ENCODE data around the gene ISCA1. TPM values are rescaled to one million over a fixed set of nuclear protein-coding genes. Genes with fewer than 3 reads are reported as not detected.
A peak's percentile ranks its signal among the peaks of the same experiment; 100 is the strongest.

ISCA1 gene
- total RNA-seq (2022) (12.5 TPM in 2 replicates), Bru-seq, nascent RNA (percentile 69 among the genes with signal in this experiment), BruChase-seq, experiment 1, labeled RNA remaining after a 6-hour chase (percentile 73 among the genes with signal in this experiment), BruChase-seq, experiment 2, labeled RNA remaining after a 2-hour chase (percentile 69 among the genes with signal in this experiment)
- long read RNA-seq, transcript ISCA1-203 (4 exons, 1,958 nt) = major isoform, 24 of 30 reads
- long read RNA-seq, partial matches to known transcripts = 0 of 30 reads
- long read RNA-seq, other reads (novel, unspliced or antisense) = 4 of 30 reads

GRCh38 chr9:86282077-86282978 lies at the start of gene ISCA1:
TSS of gene ISCA1 (minus strand) at chr9:86282538. CDS start at chr9:86282458, 80 bp downstream.
- Mint-ChIP-seq H3K27me3 (ENCODE audit: unreplicated experiment) (no peaks in the 10 kb centered on the region), H3K4me3 (ENCODE audit: low read depth, unreplicated experiment) (peak within 1 kb of the TSS; percentile 69), H3K9me3 (ENCODE audit: low read depth, unreplicated experiment) (no peaks in the 10 kb centered on the region), H3K4me1 (ENCODE audit: low read depth, unreplicated experiment) (peaks cover 19% of the 10 kb centered on the region), H3K36me3 (ENCODE audit: insufficient read depth, unreplicated experiment) (peaks cover 23% of the 10 kb centered on the region), H3K27ac (ENCODE audit: unreplicated experiment) (peak within 1 kb of the TSS; percentile 40)
- no peak for TF ChIP-seq CTCF (IDR thresholded peaks at IDR 0.05; ENCODE audit: unreplicated experiment)
- peak; percentile 93 for DNase-seq
- CTCF ChIA-PET = interaction anchor here (0.5 to 0.8 kb wide), 3 partner anchors 10 to 1196 kb away, joined by 3 to 5 read pairs (median 3); no protein-coding TSS in a partner anchor
- no TSS peak for BruUV-seq (replicated peaks)
- intact Hi-C loops (cut with micrococcal nuclease; ENCODE audit: unreplicated experiment) = no loop called here

DNA sequence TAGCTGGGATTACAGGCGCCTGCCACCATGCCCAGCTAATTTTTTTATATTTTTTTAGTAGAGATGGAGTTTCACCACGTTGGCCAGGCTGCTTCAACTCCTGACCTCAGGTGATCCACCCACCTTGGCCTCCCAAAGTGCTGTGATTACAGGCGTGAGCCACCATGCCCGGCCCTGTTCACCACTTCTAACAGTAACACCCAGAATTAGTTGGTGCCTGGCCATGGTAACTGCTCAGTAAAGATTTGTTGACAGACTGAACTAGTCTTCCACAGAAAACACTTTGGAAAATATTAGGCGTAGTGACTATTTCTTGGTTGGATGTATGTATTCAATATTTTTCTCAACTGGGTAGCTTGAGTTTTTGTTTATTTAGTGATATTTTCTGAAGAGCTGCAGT lies 47.8 kb upstream of the ISCA1 start:
- BruUV-seq (replicated peaks) = no TSS peak
- no peak overlapping the region for H3K27ac Mint-ChIP-seq (ENCODE audit: unreplicated experiment)
- no peak for DNase-seq
- no peak for TF ChIP-seq CTCF (IDR thresholded peaks at IDR 0.05; ENCODE audit: unreplicated experiment)
- CTCF ChIA-PET = no interaction called here
- intact Hi-C loops (cut with micrococcal nuclease; ENCODE audit: unreplicated experiment) = no loop called here
- no peaks in the 10 kb centered on the region for H3K27me3 Mint-ChIP-seq (ENCODE audit: unreplicated experiment)
- H3K4me1 Mint-ChIP-seq (ENCODE audit: low read depth, unreplicated experiment) = no peaks in the 10 kb centered on the region
- H3K4me3 Mint-ChIP-seq (ENCODE audit: low read depth, unreplicated experiment) = no peak overlapping the region
- no peaks in the 10 kb centered on the region for H3K9me3 Mint-ChIP-seq (ENCODE audit: low read depth, unreplicated experiment)
- H3K36me3 Mint-ChIP-seq (ENCODE audit: insufficient read depth, unreplicated experiment) = peaks cover 5% of the 10 kb centered on the region

GRCh38 chr9:86329649-86330048 lies 47.3 kb upstream of the ISCA1 start:
- Mint-ChIP-seq H3K4me1 (ENCODE audit: low read depth, unreplicated experiment) (no peaks in the 10 kb centered on the region), H3K9me3 (ENCODE audit: low read depth, unreplicated experiment) (no peaks in the 10 kb centered on the region), H3K27ac (ENCODE audit: unreplicated experiment) (no peak overlapping the region), H3K4me3 (ENCODE audit: low read depth, unreplicated experiment) (no peak overlapping the region), H3K27me3 (ENCODE audit: unreplicated experiment) (no peaks in the 10 kb centered on the region), H3K36me3 (ENCODE audit: insufficient read depth, unreplicated experiment) (peaks cover 5% of the 10 kb centered on the region)
- BruUV-seq (replicated peaks) = no TSS peak
- DNase-seq = no peak
- no peak for TF ChIP-seq CTCF (IDR thresholded peaks at IDR 0.05; ENCODE audit: unreplicated experiment)
- intact Hi-C loops (cut with micrococcal nuclease; ENCODE audit: unreplicated experiment) = no loop called here
- CTCF ChIA-PET = no interaction called here

DNA sequence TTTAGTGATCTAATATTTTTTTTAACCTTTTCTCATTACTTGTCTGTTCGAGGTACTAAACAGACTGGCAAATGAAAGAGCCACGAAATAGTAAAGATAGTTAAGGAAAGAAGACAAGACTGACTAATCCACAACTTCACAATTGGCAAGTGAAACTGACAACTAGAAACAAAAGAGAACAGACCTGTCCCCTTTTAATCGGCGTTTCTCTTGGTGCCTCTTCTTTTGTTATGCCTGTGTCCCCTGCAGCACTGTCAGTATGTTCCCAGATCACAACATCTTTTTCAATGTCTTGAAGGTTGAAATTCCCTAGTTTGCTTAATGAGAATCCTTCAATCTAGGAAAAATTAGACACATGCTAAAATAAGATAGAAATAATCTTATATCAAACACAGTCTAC lies 45.8 kb upstream of the ISCA1 start:
- Mint-ChIP-seq H3K27ac (ENCODE audit: unreplicated experiment) (no peak overlapping the region), H3K4me1 (ENCODE audit: low read depth, unreplicated experiment) (no peaks in the 10 kb centered on the region), H3K9me3 (ENCODE audit: low read depth, unreplicated experiment) (no peaks in the 10 kb centered on the region), H3K36me3 (ENCODE audit: insufficient read depth, unreplicated experiment) (peaks cover 5% of the 10 kb centered on the region), H3K4me3 (ENCODE audit: low read depth, unreplicated experiment) (no peak overlapping the region), H3K27me3 (ENCODE audit: unreplicated experiment) (no peaks in the 10 kb centered on the region)
- no peak for DNase-seq
- TF ChIP-seq CTCF (IDR thresholded peaks at IDR 0.05; ENCODE audit: unreplicated experiment) = no peak
- no TSS peak for BruUV-seq (replicated peaks)
- intact Hi-C loops (cut with micrococcal nuclease; ENCODE audit: unreplicated experiment) = no loop called here
- CTCF ChIA-PET = no interaction called here

Data from Calu3 (cell line).